Measurements from ENCODE around the gene RECQL5. TPM values are rescaled to one million over a fixed set of nuclear protein-coding genes. Genes with fewer than 3 reads are reported as not detected.

The RECQL5 gene
- total RNA-seq, 1 donor from 2014 or later = 49.8 TPM

DNA sequence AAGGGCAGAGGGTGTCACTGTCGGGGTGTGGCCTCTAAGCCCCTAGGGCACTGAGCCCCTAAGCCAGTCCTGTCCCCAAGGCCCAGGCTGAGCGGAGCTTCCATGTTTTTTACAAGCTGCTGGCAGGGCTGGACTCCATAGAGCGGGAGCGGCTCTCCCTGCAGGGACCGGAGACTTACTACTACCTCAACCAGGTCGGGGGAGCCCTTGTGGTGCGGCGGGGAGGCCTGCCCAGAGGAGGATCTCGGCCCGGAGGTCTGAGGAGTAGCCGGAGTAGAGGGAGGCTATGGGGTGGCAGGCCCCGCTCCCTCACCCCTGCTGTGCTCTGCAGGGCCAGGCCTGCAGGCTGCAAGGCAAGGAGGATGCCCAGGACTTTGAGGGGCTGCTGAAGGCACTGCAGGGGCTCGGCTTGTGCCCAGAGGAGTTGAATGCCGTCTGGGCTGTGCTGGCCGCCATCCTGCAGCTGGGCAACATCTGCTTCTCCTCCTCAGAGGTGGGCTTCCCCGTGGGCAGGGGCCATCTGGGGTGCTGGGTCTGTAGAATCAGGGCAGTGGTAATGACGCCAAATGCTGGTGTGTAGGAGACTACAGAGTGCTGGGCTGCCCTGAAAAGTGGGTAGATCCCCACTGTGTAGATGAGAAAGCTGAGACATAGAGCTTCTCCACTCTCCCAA lies 74.5 kb downstream of the RECQL5 start:
- H3K27ac Mint-ChIP-seq (ENCODE audit: unreplicated experiment) = no peak overlapping the region
- H3K4me3 Mint-ChIP-seq (ENCODE audit: unreplicated experiment) = no peak overlapping the region
- no peak for TF ChIP-seq CTCF (IDR thresholded peaks at IDR 0.05; ENCODE audit: partially characterized antibody, unreplicated experiment)
- peaks cover 5% of the 10 kb centered on the region for H3K9me3 Mint-ChIP-seq (ENCODE audit: unreplicated experiment)
- peaks cover 6% of the 10 kb centered on the region for H3K27me3 Mint-ChIP-seq (ENCODE audit: unreplicated experiment)
- no peak for DNase-seq
- no peaks in the 10 kb centered on the region for H3K36me3 Mint-ChIP-seq (ENCODE audit: unreplicated experiment)
- H3K4me1 Mint-ChIP-seq (ENCODE audit: low read depth, unreplicated experiment) = no peaks in the 10 kb centered on the region

- TF ChIP-seq CTCF (IDR thresholded peaks at IDR 0.05; ENCODE audit: partially characterized antibody, unreplicated experiment) = no peak
- peaks cover 2% of the 10 kb centered on the region for H3K9me3 Mint-ChIP-seq (ENCODE audit: unreplicated experiment)
- H3K27ac Mint-ChIP-seq (ENCODE audit: unreplicated experiment) = no peak overlapping the region
- no peak overlapping the region for H3K4me3 Mint-ChIP-seq (ENCODE audit: unreplicated experiment)
- no peaks in the 10 kb centered on the region for H3K36me3 Mint-ChIP-seq (ENCODE audit: unreplicated experiment)
- DNase-seq = no peak
- no peaks in the 10 kb centered on the region for H3K4me1 Mint-ChIP-seq (ENCODE audit: low read depth, unreplicated experiment)
- H3K27me3 Mint-ChIP-seq (ENCODE audit: unreplicated experiment) = peaks cover 6% of the 10 kb centered on the region
These were observed 75.1 kb downstream of the RECQL5 start for GRCh38 chr17:75591722-75592302.

- Mint-ChIP-seq H3K4me1 (ENCODE audit: low read depth, unreplicated experiment) (no peaks in the 10 kb centered on the region), H3K27ac (ENCODE audit: unreplicated experiment) (no peak overlapping the region), H3K9me3 (ENCODE audit: unreplicated experiment) (peaks cover 4% of the 10 kb centered on the region), H3K36me3 (ENCODE audit: unreplicated experiment) (peaks cover 4% of the 10 kb centered on the region), H3K4me3 (ENCODE audit: unreplicated experiment) (no peak overlapping the region), H3K27me3 (ENCODE audit: unreplicated experiment) (peaks cover 8% of the 10 kb centered on the region)
- DNase-seq = no peak
- TF ChIP-seq CTCF (IDR thresholded peaks at IDR 0.05; ENCODE audit: partially characterized antibody, unreplicated experiment) = no peak
These were observed 75.9 kb downstream of the RECQL5 start for GRCh38 chr17:75590849-75591721.

DNA sequence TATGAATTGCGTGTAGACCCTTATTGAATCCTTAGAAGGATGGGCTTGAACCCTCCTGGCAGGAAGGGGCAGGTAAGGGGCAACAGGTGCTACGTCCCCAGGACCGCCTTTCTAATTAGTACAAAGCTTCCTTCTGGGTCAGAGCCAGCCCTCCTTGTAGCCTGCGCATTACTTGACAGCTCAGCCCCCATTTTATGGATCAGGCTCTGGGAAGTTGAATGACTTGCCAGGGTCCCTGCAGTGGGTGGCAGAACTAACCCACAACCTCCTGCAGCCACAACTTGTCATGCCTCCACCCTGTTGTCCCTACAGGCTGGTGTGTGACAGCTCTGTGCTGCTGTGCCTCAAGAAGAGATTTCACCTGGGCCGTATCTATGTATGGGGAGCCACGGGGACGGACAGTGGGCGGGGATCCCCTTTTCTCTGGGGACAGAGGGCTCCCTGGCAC lies 76.6 kb downstream of the RECQL5 start:
- Mint-ChIP-seq H3K4me3 (ENCODE audit: unreplicated experiment) (no peak overlapping the region), H3K4me1 (ENCODE audit: low read depth, unreplicated experiment) (no peaks in the 10 kb centered on the region), H3K27me3 (ENCODE audit: unreplicated experiment) (peaks cover 8% of the 10 kb centered on the region), H3K36me3 (ENCODE audit: unreplicated experiment) (peaks cover 4% of the 10 kb centered on the region), H3K27ac (ENCODE audit: unreplicated experiment) (no peak overlapping the region), H3K9me3 (ENCODE audit: unreplicated experiment) (peaks cover 7% of the 10 kb centered on the region)
- TF ChIP-seq CTCF (IDR thresholded peaks at IDR 0.05; ENCODE audit: partially characterized antibody, unreplicated experiment) = no peak
- no peak for DNase-seq
